AG04449 (cell line): ENCODE data around the gene MARCHF3.

Experiments used
- CTCF ChIA-PET: fragments of 350-600 bp; formaldehyde crosslinking; extraction: SDS; loops from one replicate; lab custom pipeline; 2021; ENCODE audit warnings: antibody characterized with exemption; lab: Yijun Ruan, JAX
- POLR2A ChIA-PET: fragments of 400-600, 350-600 bp; formaldehyde crosslinking; extraction: SDS; loops from one replicate; lab custom pipeline; 2020; ENCODE audit warnings: antibody characterized with exemption, inconsistent platforms; lab: Yijun Ruan, JAX
- DNase-seq: peaks from one replicate; pipeline ENCODE4 v3.0.0-alpha.2; 2010; ENCODE audit warnings: low read depth, low spot score
- H3K4me3 ChIP-seq: 2 replicates; pipeline ENCODE4 v1.5.1; 2011; ENCODE audit warnings: low read depth, mild to moderate bottlenecking, control low read depth, low read length
- TF ChIP-seq, protein P1 (sequence below): IDR thresholded peaks from one replicate; pipeline ENCODE4 v1.5.1; 2011; ENCODE audit warnings: mild to moderate bottlenecking, moderate library complexity, low read length, control low read depth, inconsistent platforms; ENCODE audit not compliant: insufficient read depth; ENCODE audit errors: missing control alignments

Gene MARCHF3

DNA sequence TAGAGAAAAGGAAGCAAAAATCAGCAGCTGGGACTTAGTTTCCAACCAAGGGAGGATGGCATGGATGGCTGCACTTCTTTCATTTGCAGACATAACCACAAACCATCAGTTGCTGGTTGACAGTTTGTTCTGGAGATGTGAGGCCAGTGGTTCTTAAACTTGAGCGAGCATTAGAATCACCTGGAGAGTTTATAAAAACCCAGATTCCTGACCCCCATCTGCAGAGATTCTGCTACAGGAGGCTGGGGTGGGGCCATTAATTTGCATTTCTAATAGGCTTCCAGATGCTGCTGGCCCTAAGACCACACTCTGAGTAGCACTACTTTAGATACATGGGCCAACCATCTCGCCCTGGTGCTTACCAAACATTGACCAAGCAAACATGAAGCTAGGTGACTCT is 60.8 kb downstream of the MARCHF3 start:
- DNase-seq = no peak
- POLR2A ChIA-PET = no interaction called here
- H3K4me3 ChIP-seq = no peak overlapping the region
- CTCF ChIA-PET = interaction anchor here (2.1 kb wide), 1 partner anchor 132 kb away, joined by 4 read pairs; no protein-coding TSS in a partner anchor
- TF ChIP-seq, protein P1, sequence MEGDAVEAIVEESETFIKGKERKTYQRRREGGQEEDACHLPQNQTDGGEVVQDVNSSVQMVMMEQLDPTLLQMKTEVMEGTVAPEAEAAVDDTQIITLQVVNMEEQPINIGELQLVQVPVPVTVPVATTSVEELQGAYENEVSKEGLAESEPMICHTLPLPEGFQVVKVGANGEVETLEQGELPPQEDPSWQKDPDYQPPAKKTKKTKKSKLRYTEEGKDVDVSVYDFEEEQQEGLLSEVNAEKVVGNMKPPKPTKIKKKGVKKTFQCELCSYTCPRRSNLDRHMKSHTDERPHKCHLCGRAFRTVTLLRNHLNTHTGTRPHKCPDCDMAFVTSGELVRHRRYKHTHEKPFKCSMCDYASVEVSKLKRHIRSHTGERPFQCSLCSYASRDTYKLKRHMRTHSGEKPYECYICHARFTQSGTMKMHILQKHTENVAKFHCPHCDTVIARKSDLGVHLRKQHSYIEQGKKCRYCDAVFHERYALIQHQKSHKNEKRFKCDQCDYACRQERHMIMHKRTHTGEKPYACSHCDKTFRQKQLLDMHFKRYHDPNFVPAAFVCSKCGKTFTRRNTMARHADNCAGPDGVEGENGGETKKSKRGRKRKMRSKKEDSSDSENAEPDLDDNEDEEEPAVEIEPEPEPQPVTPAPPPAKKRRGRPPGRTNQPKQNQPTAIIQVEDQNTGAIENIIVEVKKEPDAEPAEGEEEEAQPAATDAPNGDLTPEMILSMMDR = no peak

DNA sequence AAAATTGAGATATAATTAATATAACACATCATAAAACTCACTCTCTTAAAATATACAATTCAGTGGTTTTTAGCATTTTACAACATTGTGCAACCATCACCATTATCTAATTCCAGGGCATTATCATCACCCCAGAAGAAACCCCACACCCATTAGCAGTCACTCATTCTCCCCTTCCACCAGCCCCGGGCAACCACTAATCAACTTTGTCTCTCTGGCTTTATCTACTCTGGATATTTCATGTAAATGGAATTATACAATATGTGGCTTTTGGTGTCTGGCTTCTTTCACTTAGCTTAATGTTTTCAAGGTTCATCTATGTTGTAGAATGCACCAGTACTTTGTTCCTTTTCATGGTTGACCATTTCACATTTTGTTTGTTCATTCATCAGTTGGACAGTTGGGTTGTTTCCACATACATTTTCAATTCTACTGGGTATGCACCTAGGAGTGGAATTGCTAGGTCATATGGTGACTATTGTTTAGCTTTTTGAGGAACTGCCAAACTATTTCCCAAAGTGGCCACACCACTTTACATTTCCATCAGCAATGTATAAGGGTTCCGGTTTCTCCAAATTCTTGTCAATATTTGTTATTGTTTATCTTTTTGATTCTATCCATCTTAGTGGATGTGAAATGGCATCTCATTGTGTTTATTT is 62.4 kb downstream of the MARCHF3 start:
- ChIA-PET POLR2A (no interaction called here), CTCF (interaction anchor here (2.1 kb wide), 1 partner anchor 130 kb away, joined by 4 read pairs; no protein-coding TSS in a partner anchor)
- DNase-seq = no peak
- H3K4me3 ChIP-seq = no peak overlapping the region
- TF ChIP-seq, protein P1 = no peak

DNA sequence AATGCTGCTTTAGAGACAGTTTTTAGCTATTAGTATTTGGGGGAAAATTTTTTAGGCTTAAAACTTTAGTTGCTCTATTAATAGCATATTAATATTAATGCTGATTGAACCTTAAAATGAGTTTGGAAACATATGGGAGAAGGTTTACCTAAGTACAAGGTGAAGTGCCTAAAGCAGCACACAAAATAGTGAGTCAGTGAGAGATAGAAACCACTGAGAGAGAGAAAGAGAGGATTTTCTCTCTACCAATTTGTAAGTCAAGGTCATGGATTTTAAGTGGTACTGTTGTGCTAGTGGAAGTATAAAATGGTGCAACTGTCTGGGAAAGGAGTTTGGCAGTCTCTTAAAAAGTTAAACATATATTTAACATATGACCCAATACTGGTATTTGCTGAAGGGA is 64.9 kb downstream of the MARCHF3 start:
- DNase-seq = no peak
- TF ChIP-seq, protein P1 = no peak
- ChIA-PET CTCF (interaction anchor here (0.7 to 1.6 kb wide), 4 partner anchors 11 to 156 kb away, joined by 3 to 4 read pairs (median 3); no protein-coding TSS in a partner anchor), POLR2A (interaction anchor here (0.7 kb wide), 1 partner anchor 122 kb away, joined by 3 read pairs; no protein-coding TSS in a partner anchor)
- no peak overlapping the region for H3K4me3 ChIP-seq

DNA sequence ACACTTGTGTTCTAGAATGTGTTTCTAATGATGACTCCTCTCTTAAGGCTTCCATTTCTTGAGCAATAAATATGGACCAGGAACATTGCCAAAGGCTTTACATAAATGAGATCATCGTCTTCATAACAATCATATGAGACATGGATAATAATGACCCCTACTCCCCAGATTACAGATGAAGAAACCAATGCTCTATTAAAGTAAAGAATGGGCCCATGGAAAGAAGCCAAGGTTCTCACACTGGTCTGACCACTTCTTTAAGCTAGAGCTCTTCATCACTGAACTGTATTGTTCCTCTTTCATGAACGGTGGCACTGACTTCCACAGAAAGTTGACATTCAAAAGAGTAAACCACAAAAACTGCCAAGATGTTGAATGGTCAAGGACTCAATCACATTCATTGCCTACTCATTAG is 65.3 kb downstream of the MARCHF3 start:
- TF ChIP-seq, protein P1 = no peak
- ChIA-PET POLR2A (interaction anchor here (0.7 kb wide), 1 partner anchor 123 kb away, joined by 3 read pairs; no protein-coding TSS in a partner anchor), CTCF (interaction anchor here (0.7 to 1.6 kb wide), 3 partner anchors 20 to 155 kb away, joined by 3 to 4 read pairs (median 3); no protein-coding TSS in a partner anchor)
- peak; percentile 84 for DNase-seq
- H3K4me3 ChIP-seq = no peak overlapping the region

DNA sequence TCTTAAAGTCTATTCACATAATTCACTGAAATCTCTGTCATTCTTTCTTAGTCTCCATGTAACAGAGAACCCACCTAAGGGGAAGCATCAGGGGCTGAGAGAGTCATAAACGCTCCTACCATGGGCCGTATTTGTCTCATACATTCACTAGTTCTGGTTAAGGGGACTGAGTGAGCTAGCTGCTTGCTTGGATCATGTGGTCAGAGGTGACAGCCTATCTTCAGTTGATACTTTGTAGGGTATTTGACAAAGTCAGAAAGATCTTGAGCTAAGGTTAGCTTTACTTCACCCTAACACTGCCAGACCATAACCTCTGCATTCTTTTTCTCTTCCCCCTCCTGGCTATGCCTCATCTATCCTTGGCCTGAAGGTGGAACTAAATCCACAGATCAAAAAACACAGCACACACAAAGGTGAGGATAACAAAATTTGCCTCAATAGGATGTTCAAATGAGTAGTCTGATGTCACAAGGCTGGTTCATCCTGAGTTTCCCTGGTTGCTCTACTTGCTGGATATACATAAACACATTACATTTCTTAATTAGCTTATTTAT is 66.5 kb downstream of the MARCHF3 start:
- no peak overlapping the region for H3K4me3 ChIP-seq
- CTCF ChIA-PET = interaction anchor here (1.0 kb wide), 1 partner anchor 9 kb away, joined by 3 read pairs; no protein-coding TSS in a partner anchor
- POLR2A ChIA-PET = no interaction called here
- TF ChIP-seq, protein P1 = no peak
- DNase-seq = no peak

DNA sequence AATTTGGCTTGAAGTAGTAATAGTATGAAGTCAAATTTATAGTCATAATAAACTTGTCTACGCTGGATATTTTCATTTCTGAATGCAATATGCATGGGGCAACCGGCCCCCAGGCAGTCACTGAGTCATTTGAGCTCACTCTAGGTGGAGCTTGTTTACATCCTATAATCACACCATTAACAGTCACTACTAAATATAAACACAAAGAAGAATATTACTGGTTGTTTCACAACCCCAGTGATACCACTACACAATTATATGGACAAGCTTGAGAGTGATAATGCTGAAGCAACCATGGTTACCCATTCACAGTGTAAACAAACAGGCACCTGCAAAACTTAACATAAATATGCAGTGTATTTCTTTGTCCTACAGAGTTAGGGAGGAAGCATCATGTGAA is 68.7 kb downstream of the MARCHF3 start:
- ChIA-PET CTCF (no interaction called here), POLR2A (no interaction called here)
- H3K4me3 ChIP-seq = no peak overlapping the region
- TF ChIP-seq, protein P1 = no peak
- no peak for DNase-seq
